GM23338 (cell line): ENCODE results near the gene ZNF865.

ENCODE experiments used
- CREB1 ChIP-seq: fragments of 250-450 bp; sonication (Bioruptor Pico); IDR thresholded peaks from 2 replicates; pipeline ENCODE4 v1.5.0; 2020; ENCODE audit warnings: low read depth, mild to moderate bottlenecking, moderate library complexity
- EZH2 ChIP-seq: fragments of 200-600 bp; sonication (generic); IDR thresholded peaks from one replicate; pipeline ENCODE4 v1.8.0; 2017; ENCODE audit warnings: antibody characterized with exemption, mild to moderate bottlenecking, low read depth; ENCODE audit not compliant: unreplicated experiment
- EZH2phosphoT487 ChIP-seq: fragments of 200-600 bp; sonication (generic); IDR thresholded peaks from one replicate; pipeline ENCODE4 v1.8.1; 2018; ENCODE audit warnings: antibody characterized with exemption; ENCODE audit not compliant: unreplicated experiment
- POLR2AphosphoS5 ChIP-seq: IDR thresholded peaks from 2 replicates; pipeline ENCODE4 v1.6.1; 2016; ENCODE audit warnings: antibody characterized with exemption, low read depth
- TF ChIP-seq, protein P1 (sequence below), 2 experiments: fragments of 200-600 bp in 1 of 2; sonication (generic) in 1 of 2; conservative IDR thresholded peaks; 2 replicates each; pipeline versions ENCODE4 v1.5.1 to v1.6.1; 2016 to 2017; ENCODE audit warnings: antibody characterized with exemption in 2 of 2, low read depth in 2 of 2, mild to moderate bottlenecking in 2 of 2, moderate library complexity in 1 of 2
- TF ChIP-seq, protein P2 (sequence below): IDR thresholded peaks from 2 replicates; pipeline ENCODE4 v1.6.1; 2016; ENCODE audit warnings: antibody characterized with exemption
- TF ChIP-seq, protein P3 (sequence below): IDR thresholded peaks from one replicate; pipeline ENCODE4 v1.6.1; 2018; ENCODE audit warnings: antibody characterized with exemption; ENCODE audit not compliant: unreplicated experiment

DNA sequence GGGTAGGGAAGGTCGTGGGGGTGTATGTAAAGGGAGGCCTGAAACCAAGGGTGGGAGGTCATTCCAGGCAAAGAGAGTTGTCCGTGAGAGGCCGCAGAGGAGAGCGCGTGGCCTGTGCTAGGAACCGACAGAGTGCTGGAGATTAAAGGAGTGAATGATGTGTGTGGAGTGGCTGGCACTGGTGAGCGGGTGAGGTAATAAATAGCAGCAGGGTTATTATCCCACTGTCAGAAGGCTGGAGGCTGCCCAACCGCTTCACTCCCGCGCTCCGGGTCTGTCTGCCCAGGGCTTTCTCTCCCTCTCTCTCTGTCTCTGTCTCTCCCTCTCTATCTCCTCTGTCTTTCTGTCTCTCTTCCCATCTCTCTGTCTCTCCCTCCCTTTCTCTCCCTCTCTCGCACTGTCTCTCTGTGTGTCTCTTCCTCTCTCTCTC is 42.2 kb upstream of the ZNF865 start:
- TF ChIP-seq, protein P1, sequence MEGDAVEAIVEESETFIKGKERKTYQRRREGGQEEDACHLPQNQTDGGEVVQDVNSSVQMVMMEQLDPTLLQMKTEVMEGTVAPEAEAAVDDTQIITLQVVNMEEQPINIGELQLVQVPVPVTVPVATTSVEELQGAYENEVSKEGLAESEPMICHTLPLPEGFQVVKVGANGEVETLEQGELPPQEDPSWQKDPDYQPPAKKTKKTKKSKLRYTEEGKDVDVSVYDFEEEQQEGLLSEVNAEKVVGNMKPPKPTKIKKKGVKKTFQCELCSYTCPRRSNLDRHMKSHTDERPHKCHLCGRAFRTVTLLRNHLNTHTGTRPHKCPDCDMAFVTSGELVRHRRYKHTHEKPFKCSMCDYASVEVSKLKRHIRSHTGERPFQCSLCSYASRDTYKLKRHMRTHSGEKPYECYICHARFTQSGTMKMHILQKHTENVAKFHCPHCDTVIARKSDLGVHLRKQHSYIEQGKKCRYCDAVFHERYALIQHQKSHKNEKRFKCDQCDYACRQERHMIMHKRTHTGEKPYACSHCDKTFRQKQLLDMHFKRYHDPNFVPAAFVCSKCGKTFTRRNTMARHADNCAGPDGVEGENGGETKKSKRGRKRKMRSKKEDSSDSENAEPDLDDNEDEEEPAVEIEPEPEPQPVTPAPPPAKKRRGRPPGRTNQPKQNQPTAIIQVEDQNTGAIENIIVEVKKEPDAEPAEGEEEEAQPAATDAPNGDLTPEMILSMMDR (conservative IDR thresholded peaks at IDR 0.05; ENCODE audit: low read depth in 2 of 2) = no peak
- TF ChIP-seq EZH2 (no peak), POLR2AphosphoS5 (no peak), EZH2phosphoT487 (no peak), CREB1 (no peak)
- TF ChIP-seq, protein P2, sequence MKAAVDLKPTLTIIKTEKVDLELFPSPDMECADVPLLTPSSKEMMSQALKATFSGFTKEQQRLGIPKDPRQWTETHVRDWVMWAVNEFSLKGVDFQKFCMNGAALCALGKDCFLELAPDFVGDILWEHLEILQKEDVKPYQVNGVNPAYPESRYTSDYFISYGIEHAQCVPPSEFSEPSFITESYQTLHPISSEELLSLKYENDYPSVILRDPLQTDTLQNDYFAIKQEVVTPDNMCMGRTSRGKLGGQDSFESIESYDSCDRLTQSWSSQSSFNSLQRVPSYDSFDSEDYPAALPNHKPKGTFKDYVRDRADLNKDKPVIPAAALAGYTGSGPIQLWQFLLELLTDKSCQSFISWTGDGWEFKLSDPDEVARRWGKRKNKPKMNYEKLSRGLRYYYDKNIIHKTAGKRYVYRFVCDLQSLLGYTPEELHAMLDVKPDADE = no peak
- TF ChIP-seq, protein P3, sequence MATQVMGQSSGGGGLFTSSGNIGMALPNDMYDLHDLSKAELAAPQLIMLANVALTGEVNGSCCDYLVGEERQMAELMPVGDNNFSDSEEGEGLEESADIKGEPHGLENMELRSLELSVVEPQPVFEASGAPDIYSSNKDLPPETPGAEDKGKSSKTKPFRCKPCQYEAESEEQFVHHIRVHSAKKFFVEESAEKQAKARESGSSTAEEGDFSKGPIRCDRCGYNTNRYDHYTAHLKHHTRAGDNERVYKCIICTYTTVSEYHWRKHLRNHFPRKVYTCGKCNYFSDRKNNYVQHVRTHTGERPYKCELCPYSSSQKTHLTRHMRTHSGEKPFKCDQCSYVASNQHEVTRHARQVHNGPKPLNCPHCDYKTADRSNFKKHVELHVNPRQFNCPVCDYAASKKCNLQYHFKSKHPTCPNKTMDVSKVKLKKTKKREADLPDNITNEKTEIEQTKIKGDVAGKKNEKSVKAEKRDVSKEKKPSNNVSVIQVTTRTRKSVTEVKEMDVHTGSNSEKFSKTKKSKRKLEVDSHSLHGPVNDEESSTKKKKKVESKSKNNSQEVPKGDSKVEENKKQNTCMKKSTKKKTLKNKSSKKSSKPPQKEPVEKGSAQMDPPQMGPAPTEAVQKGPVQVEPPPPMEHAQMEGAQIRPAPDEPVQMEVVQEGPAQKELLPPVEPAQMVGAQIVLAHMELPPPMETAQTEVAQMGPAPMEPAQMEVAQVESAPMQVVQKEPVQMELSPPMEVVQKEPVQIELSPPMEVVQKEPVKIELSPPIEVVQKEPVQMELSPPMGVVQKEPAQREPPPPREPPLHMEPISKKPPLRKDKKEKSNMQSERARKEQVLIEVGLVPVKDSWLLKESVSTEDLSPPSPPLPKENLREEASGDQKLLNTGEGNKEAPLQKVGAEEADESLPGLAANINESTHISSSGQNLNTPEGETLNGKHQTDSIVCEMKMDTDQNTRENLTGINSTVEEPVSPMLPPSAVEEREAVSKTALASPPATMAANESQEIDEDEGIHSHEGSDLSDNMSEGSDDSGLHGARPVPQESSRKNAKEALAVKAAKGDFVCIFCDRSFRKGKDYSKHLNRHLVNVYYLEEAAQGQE = no peak
